ENCODE data around the gene CEACAM4.
"Not testable (repeated sequence)": the region's sequence is repeated elsewhere in the genome, so short reads cannot be mapped to it uniquely, and the experiment has no call there.

Gene CEACAM4

GRCh38 chr19:41582577-41583182 is 44.2 kb downstream of the CEACAM4 start:
- not testable (repeated sequence) for DNase-seq

GRCh38 chr19:41581068-41581467 is 45.8 kb downstream of the CEACAM4 start:
- not testable (repeated sequence) for DNase-seq

GRCh38 chr19:41578886-41579285 is 48.0 kb downstream of the CEACAM4 start:
- no peak for DNase-seq

- no peak for DNase-seq
These were observed 49.0 kb downstream of the CEACAM4 start for GRCh38 chr19:41577833-41578232.

GRCh38 chr19:41577144-41577830 is 49.6 kb downstream of the CEACAM4 start:
- DNase-seq, result no peak

GRCh38 chr19:41575998-41576397 is 50.9 kb downstream of the CEACAM4 start, which contains the start of gene CEACAM21:
CEACAM21 (plus strand) TSS chr19:41576166; CDS start chr19:41576275, 109 bp downstream.
- no peak for DNase-seq

GRCh38 chr19:41570639-41571112 is 56.2 kb downstream of the CEACAM4 start:
- DNase-seq, result peak; percentile 22 to 84

- no peak for DNase-seq
These were observed 56.7 kb downstream of the CEACAM4 start for GRCh38 chr19:41570179-41570578.

- no peak for DNase-seq
These were observed 57.3 kb downstream of the CEACAM4 start for GRCh38 chr19:41569481-41570150.
